ENCODE data around the gene BROX. TPM values are rescaled to one million over a fixed set of nuclear protein-coding genes. Genes with fewer than 3 reads are reported as not detected.

BROX gene
- total RNA-seq, 1 donor from 2014 or later = 31.5 TPM

- TF ChIP-seq, protein P1, sequence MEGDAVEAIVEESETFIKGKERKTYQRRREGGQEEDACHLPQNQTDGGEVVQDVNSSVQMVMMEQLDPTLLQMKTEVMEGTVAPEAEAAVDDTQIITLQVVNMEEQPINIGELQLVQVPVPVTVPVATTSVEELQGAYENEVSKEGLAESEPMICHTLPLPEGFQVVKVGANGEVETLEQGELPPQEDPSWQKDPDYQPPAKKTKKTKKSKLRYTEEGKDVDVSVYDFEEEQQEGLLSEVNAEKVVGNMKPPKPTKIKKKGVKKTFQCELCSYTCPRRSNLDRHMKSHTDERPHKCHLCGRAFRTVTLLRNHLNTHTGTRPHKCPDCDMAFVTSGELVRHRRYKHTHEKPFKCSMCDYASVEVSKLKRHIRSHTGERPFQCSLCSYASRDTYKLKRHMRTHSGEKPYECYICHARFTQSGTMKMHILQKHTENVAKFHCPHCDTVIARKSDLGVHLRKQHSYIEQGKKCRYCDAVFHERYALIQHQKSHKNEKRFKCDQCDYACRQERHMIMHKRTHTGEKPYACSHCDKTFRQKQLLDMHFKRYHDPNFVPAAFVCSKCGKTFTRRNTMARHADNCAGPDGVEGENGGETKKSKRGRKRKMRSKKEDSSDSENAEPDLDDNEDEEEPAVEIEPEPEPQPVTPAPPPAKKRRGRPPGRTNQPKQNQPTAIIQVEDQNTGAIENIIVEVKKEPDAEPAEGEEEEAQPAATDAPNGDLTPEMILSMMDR (conservative IDR thresholded peaks at IDR 0.05) = no peak
- Mint-ChIP-seq H3K4me1 (no peaks in the 10 kb centered on the region), H3K36me3 (ENCODE audit: low read depth) (peaks cover 5% of the 10 kb centered on the region), H3K9me3 (no peaks in the 10 kb centered on the region), H3K4me3 (no peak overlapping the region), H3K27ac (ENCODE audit: unreplicated experiment) (no peak overlapping the region), H3K27me3 (ENCODE audit: low read depth) (no peaks in the 10 kb centered on the region)
- no peak for DNase-seq (ENCODE audit: low read depth, low spot score)
Observed at GRCh38 chr1:222680080-222680479, 32.3 kb upstream of the BROX start.

GRCh38 chr1:222691016-222691415 is 21.3 kb upstream of the BROX start:
- TF ChIP-seq, protein P1 (conservative IDR thresholded peaks at IDR 0.05) = no peak
- no peak overlapping the region for H3K27ac Mint-ChIP-seq (ENCODE audit: unreplicated experiment)
- no peak overlapping the region for H3K4me3 Mint-ChIP-seq
- no peaks in the 10 kb centered on the region for H3K4me1 Mint-ChIP-seq
- no peak for DNase-seq (ENCODE audit: low read depth, low spot score)
- no peaks in the 10 kb centered on the region for H3K27me3 Mint-ChIP-seq (ENCODE audit: low read depth)
- no peaks in the 10 kb centered on the region for H3K9me3 Mint-ChIP-seq
- peaks cover 3% of the 10 kb centered on the region for H3K36me3 Mint-ChIP-seq (ENCODE audit: low read depth)

DNA sequence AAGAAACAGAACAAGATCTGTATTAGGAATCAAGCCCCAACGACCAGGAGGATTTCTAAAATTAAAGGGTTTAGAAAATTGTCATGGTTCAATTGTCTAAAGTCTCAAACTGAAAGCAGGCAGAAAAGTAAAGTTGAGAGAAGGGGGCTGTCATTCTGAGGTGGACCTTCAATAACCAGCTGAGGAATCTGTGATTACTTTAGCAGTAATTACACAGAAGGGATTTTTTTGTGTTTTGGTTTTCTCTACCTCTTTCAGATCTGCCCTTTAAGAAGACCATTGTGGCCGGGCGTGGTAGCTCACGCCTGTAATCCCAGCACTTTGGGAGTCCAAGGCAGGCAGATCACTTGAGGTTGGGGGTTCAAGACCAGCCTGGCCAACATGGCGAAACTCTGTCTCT is 17.4 kb upstream of the BROX start:
- Mint-ChIP-seq H3K27me3 (ENCODE audit: low read depth) (no peaks in the 10 kb centered on the region), H3K4me3 (no peak overlapping the region), H3K9me3 (no peaks in the 10 kb centered on the region), H3K27ac (ENCODE audit: unreplicated experiment) (no peak overlapping the region), H3K4me1 (no peaks in the 10 kb centered on the region), H3K36me3 (ENCODE audit: low read depth) (peaks cover 5% of the 10 kb centered on the region)
- DNase-seq (ENCODE audit: low read depth, low spot score) = no peak
- TF ChIP-seq, protein P1 (conservative IDR thresholded peaks at IDR 0.05) = no peak

DNA sequence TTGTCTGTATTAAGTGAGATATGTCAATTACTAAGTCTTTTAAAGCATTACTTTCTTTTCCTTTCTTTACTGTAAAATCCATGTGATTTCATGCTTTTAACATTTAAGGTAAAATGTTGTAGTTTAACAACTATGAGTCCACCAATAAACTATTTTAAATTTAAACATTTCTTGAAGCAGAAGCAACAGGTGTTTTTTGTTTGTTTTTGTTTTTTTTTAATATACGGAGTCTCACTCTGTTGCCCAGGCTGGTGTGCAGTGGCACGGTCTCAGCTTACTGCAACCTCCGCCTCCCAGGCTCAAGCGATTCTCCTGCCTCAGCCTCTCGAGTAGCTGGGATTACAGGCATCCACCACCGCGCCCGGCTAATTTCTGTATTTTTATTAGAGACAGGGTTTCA is 15.6 kb upstream of the BROX start:
- TF ChIP-seq, protein P1 (conservative IDR thresholded peaks at IDR 0.05) = no peak
- no peak for DNase-seq (ENCODE audit: low read depth, low spot score)
- Mint-ChIP-seq H3K27me3 (ENCODE audit: low read depth) (no peaks in the 10 kb centered on the region), H3K4me1 (no peaks in the 10 kb centered on the region), H3K27ac (ENCODE audit: unreplicated experiment) (no peak overlapping the region), H3K9me3 (no peaks in the 10 kb centered on the region), H3K36me3 (ENCODE audit: low read depth) (peaks cover 7% of the 10 kb centered on the region), H3K4me3 (no peak overlapping the region)

DNA sequence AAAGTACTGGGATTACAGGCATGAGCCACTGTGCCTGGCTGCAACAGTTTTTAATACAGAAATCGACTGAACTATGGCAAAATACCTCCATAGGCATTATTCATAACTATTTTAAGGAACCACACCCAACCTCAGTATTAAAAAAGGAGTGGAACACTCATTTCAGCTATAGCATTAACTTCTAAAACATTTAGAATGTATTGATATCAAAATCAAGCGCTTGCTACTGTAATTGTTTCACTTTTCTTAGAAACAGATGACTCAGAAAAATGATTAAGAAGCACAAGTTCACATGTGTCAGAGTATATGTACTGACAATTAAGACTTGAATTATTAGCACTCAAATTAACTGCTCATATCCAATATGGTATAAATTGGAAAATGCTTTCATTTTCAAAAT is 15.2 kb upstream of the BROX start:
- Mint-ChIP-seq H3K4me3 (no peak overlapping the region), H3K27ac (ENCODE audit: unreplicated experiment) (no peak overlapping the region), H3K4me1 (no peaks in the 10 kb centered on the region), H3K27me3 (ENCODE audit: low read depth) (no peaks in the 10 kb centered on the region), H3K9me3 (no peaks in the 10 kb centered on the region), H3K36me3 (ENCODE audit: low read depth) (peaks cover 7% of the 10 kb centered on the region)
- TF ChIP-seq, protein P1 (conservative IDR thresholded peaks at IDR 0.05) = no peak
- no peak for DNase-seq (ENCODE audit: low read depth, low spot score)

- Mint-ChIP-seq H3K4me3 (no peak overlapping the region), H3K36me3 (ENCODE audit: low read depth) (peaks cover 12% of the 10 kb centered on the region), H3K27ac (ENCODE audit: unreplicated experiment) (no peak overlapping the region), H3K4me1 (no peaks in the 10 kb centered on the region), H3K27me3 (ENCODE audit: low read depth) (no peaks in the 10 kb centered on the region), H3K9me3 (no peaks in the 10 kb centered on the region)
- no peak for DNase-seq (ENCODE audit: low read depth, low spot score)
- TF ChIP-seq, protein P1 (conservative IDR thresholded peaks at IDR 0.05) = no peak
Observed at GRCh38 chr1:222697826-222698225, 14.5 kb upstream of the BROX start.
